GM18868 (cell line): ENCODE data around the gene RPIA.

ENCODE experiments used
- ATAC-seq: cut with Tn5 transposase; IDR thresholded peaks from one replicate; pipeline ENCODE4 v1.9.1; 2021; ENCODE audit warnings: mild to moderate bottlenecking, moderate library complexity; ENCODE audit not compliant: unreplicated experiment

RPIA gene

GRCh38 chr2:88683160-88684021, 8.1 kb upstream of the RPIA start:
- no peak for ATAC-seq

- no peak for ATAC-seq
Measured at GRCh38 chr2:88684519-88684918, 7.0 kb upstream of the RPIA start.

- no peak for ATAC-seq
Measured at GRCh38 chr2:88686320-88686719, 5.2 kb upstream of the RPIA start.

GRCh38 chr2:88687384-88687783, 4.1 kb upstream of the RPIA start:
- ATAC-seq = no peak

GRCh38 chr2:88690591-88691338, 708 bp upstream of the RPIA start:
- peak; percentile 23 for ATAC-seq

- ATAC-seq = no peak
Measured at GRCh38 chr2:88692187-88692586, 714 bp downstream of the RPIA start.

- no peak for ATAC-seq
Measured at GRCh38 chr2:88693911-88694414, 2.5 kb downstream of the RPIA start.

- no peak for ATAC-seq
Measured at GRCh38 chr2:88696611-88697010, 5.1 kb downstream of the RPIA start.

- no peak for ATAC-seq
Measured at GRCh38 chr2:88697370-88698026, 6.0 kb downstream of the RPIA start.

GRCh38 chr2:88698027-88698413, 6.5 kb downstream of the RPIA start:
- ATAC-seq = no peak

- no peak for ATAC-seq
Measured at GRCh38 chr2:88698498-88699233, 7.2 kb downstream of the RPIA start.

GRCh38 chr2:88707003-88707402, 15.5 kb downstream of the RPIA start:
- ATAC-seq = no peak

GRCh38 chr2:88709181-88709631, 17.7 kb downstream of the RPIA start:
- no peak for ATAC-seq

GRCh38 chr2:88711289-88711688, 19.8 kb downstream of the RPIA start:
- ATAC-seq = no peak

GRCh38 chr2:88711897-88712296, 20.4 kb downstream of the RPIA start:
- no peak for ATAC-seq

GRCh38 chr2:88713408-88713807, 21.9 kb downstream of the RPIA start:
- ATAC-seq = no peak

- no peak for ATAC-seq
Measured at GRCh38 chr2:88714667-88715066, 23.2 kb downstream of the RPIA start.

- no peak for ATAC-seq
Measured at GRCh38 chr2:88720399-88720798, 28.9 kb downstream of the RPIA start.

GRCh38 chr2:88721268-88721667, 29.8 kb downstream of the RPIA start:
- ATAC-seq = no peak

GRCh38 chr2:88724643-88725332, 33.3 kb downstream of the RPIA start:
- ATAC-seq = no peak
